OCI-LY7 (cell line): ENCODE measurements around the gene CDR2L. TPM values are rescaled to one million over a fixed set of nuclear protein-coding genes. Genes with fewer than 3 reads are reported as not detected.
"Not testable (repeated sequence)": the region's sequence is repeated elsewhere in the genome, so short reads cannot be mapped to it uniquely, and the experiment has no call there.

Experiments
- BruUV-seq: library from RNA; stranded (reverse); fragments of 400-500 nt; replicated peaks from 2 replicates; lab custom pipeline; 2021; lab: Mats Ljungman, UMichigan
- CTCF ChIA-PET: fragments of 300-600 bp; sonication (Branson Sonifier 250); formaldehyde crosslinking; loops from one replicate; lab custom pipeline; 2022; ENCODE audit warnings: antibody characterized with exemption; ENCODE audit not compliant: unreplicated experiment; lab: Charles Lee
- POLR2A ChIA-PET: fragments of 300-600 bp; sonication (Branson Sonifier 250); formaldehyde crosslinking; loops from one replicate; lab custom pipeline; 2022; ENCODE audit warnings: antibody characterized with exemption; lab: Charles Lee
- DNase-seq: peaks from one replicate; pipeline ENCODE4 v3.0.0-alpha.2; 2015; ENCODE audit warnings: low spot score
- H2AFZ ChIP-seq: fragments of 200-600 bp; sonication (generic), shearing (Covaris generic); 2 replicates; pipeline ENCODE4 v1.6.1; 2014; ENCODE audit warnings: mild to moderate bottlenecking, antibody characterized with exemption, low read length, moderate library complexity
- H3K27ac ChIP-seq: fragments of 200-600 bp; sonication (generic); 2 replicates; pipeline ENCODE4 v1.5.1; 2014; ENCODE audit warnings: mixed run types, low read depth, mild to moderate bottlenecking, moderate library complexity, low read length, inconsistent platforms; ENCODE audit not compliant: poor library complexity, severe bottlenecking
- H3K36me3 ChIP-seq: fragments of 200-600 bp; sonication (generic); 2 replicates; pipeline ENCODE4 v1.6.1; 2014; ENCODE audit warnings: mild to moderate bottlenecking, antibody characterized with exemption, low read length, moderate library complexity, mixed read lengths; ENCODE audit not compliant: insufficient read depth
- H3K4me1 ChIP-seq: fragments of 200-600 bp; sonication (generic); 2 replicates; pipeline ENCODE4 v1.5.1; 2014; ENCODE audit warnings: mild to moderate bottlenecking, low read length; ENCODE audit not compliant: insufficient read depth, poor library complexity, severe bottlenecking
- H3K4me2 ChIP-seq: fragments of 200-600 bp; sonication (generic); 2 replicates; pipeline ENCODE4 v1.6.1; 2014; ENCODE audit warnings: mild to moderate bottlenecking, low read length
- H3K4me3 ChIP-seq: fragments of 200-600 bp; sonication (generic); 2 replicates; pipeline ENCODE4 v1.5.1; 2014; ENCODE audit warnings: mild to moderate bottlenecking, low read depth, low read length; ENCODE audit not compliant: poor library complexity, severe bottlenecking
- H3K79me2 ChIP-seq: fragments of 200-600 bp; sonication (generic); 2 replicates; pipeline ENCODE4 v1.6.1; 2016; ENCODE audit warnings: low read depth, mild to moderate bottlenecking, low read length, moderate library complexity, mixed read lengths; ENCODE audit not compliant: insufficient read depth
- H3K9me2 ChIP-seq: fragments of 200-600 bp; sonication (generic); 2 replicates; pipeline ENCODE4 v1.6.1; 2016; ENCODE audit warnings: mild to moderate bottlenecking, low read length, mixed read lengths; ENCODE audit not compliant: insufficient read depth
- H3K9me3 ChIP-seq: fragments of 200-600 bp; sonication (generic); 2 replicates; pipeline ENCODE4 v1.6.1; 2014; ENCODE audit warnings: mild to moderate bottlenecking, mixed run types, low read length, mixed read lengths
- H4K20me1 ChIP-seq: fragments of 200-600 bp; sonication (generic); 2 replicates; pipeline ENCODE4 v1.6.1; 2014; ENCODE audit warnings: mild to moderate bottlenecking, antibody characterized with exemption, low read length, moderate library complexity, mixed read lengths; ENCODE audit not compliant: insufficient read depth
- CTCF ChIP-seq: fragments of 200-600 bp; sonication (generic); conservative IDR thresholded peaks from 2 replicates; pipeline ENCODE4 v1.5.1; 2014; ENCODE audit warnings: mild to moderate bottlenecking, antibody characterized with exemption, low read length, moderate library complexity, mixed read lengths
- EZH2phosphoT487 ChIP-seq: fragments of 200-600 bp; sonication (generic); IDR thresholded peaks from 2 replicates; pipeline ENCODE4 v1.6.1; 2018; ENCODE audit warnings: low read depth, borderline replicate concordance, mild to moderate bottlenecking, mixed run types, antibody characterized with exemption, low read length, moderate library complexity, mixed read lengths
- intact Hi-C: fragments of 100-400 bp; cut with micrococcal nuclease; formaldehyde crosslinking; loops from one replicate; pipeline ENCODE4 v1.10.0; 2022; ENCODE audit not compliant: unreplicated experiment
- total RNA-seq, 2 experiments: library from RNA; depleted of rRNA in 1 of 2; stranded (reverse); fragments of >200 nt in 1 of 2; shearing (Covaris generic) in 1 of 2; gene quantifications; 2 replicates each; pipeline ENCODE4 v1.2.3, GENCODE V29; 2014 to 2022

Gene CDR2L
- total RNA-seq, 2 experiments from 2014 or later: 0.49 to 0.79 TPM

DNA sequence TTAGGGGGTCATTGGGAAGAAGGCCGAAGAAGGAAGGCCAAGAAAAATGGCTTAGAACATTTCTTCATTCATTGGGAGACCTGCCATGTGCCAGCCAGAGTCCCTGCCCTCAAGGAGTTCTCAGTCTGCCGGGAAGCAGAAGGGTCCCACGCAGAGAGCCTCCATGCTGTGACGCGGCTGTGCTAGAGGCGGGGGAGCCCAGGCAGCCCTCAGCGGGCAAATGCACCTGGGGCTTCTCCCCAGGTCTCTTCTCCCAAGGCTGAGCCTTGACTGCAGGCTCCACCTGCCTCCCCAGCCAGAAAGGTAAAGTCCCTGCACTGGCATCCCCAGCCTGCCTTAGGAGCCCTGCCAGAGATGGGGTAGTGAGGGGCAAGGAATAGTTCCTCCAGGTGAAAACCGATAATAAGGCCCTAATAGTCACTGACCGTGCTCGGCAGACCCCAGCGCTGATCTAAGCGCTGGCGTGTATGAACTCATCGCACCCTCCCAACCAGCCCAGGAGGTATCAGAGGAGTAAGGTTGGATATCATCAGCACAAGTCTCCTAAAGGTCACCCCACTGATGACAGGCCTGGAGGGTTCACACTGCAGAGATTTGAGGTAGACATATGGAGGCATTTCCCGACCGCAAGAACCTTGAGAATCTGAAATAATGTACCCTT is 6.0 kb upstream of the CDR2L start:
- intact Hi-C loops: no loop called here
- CTCF ChIA-PET: no interaction called here
- BruUV-seq: no TSS peak

GRCh38 chr17:74981979-74982662 is 5.3 kb upstream of the CDR2L start:
- intact Hi-C loops: no loop called here

More for the DNA sequence above, 6.0 kb upstream of the CDR2L start:
- Histone ChIP-seq H3K4me1 (peaks cover 18% of the 10 kb centered on the region), H2AFZ (peak overlapping the region; percentile 79), H3K79me2 (no peaks in the 10 kb centered on the region), H3K4me3 (peak overlapping the region; percentile 71), H3K9me2 (no peaks in the 10 kb centered on the region), H4K20me1 (no peaks in the 10 kb centered on the region), H3K9me3 (no peaks in the 10 kb centered on the region), H3K36me3 (no peaks in the 10 kb centered on the region), H3K4me2 (peak overlapping the region; percentile 78), H3K27ac (no peak overlapping the region)
- POLR2A ChIA-PET: no interaction called here
- no peak for DNase-seq
- TF ChIP-seq EZH2phosphoT487 (no peak), CTCF (no peak)

GRCh38 chr17:74982663-74983313 is 4.6 kb upstream of the CDR2L start:
- intact Hi-C loops: not testable (repeated sequence)
- POLR2A ChIA-PET: interaction anchor here (1.2 kb wide), 2 partner anchors 21 to 26 kb away, joined by 3 to 5 read pairs; no protein-coding TSS in a partner anchor

More at GRCh38 chr17:74981979-74982662, 5.3 kb upstream of the CDR2L start:
- no peak for TF ChIP-seq EZH2phosphoT487
- TF ChIP-seq CTCF: peak; percentile 25; the same call in 1 of the 2 replicates
- Histone ChIP-seq H3K4me2 (peak overlapping the region; percentile 78), H3K9me2 (no peaks in the 10 kb centered on the region), H3K4me3 (peak overlapping the region; percentile 71), H3K9me3 (no peaks in the 10 kb centered on the region), H3K4me1 (peaks cover 25% of the 10 kb centered on the region), H2AFZ (peak overlapping the region; percentile 79), H4K20me1 (no peaks in the 10 kb centered on the region), H3K79me2 (no peaks in the 10 kb centered on the region), H3K27ac (no peak overlapping the region), H3K36me3 (no peaks in the 10 kb centered on the region)
- ChIA-PET POLR2A (no interaction called here), CTCF (interaction anchor here (0.6 kb wide), 1 partner anchor 225 kb away, joined by 3 read pairs; no protein-coding TSS in a partner anchor)
- no TSS peak for BruUV-seq
- peak; percentile 87 for DNase-seq

More at GRCh38 chr17:74982663-74983313, 4.6 kb upstream of the CDR2L start:
- H3K9me3 ChIP-seq, H3K36me3 ChIP-seq, H3K9me2 ChIP-seq, BruUV-seq, H4K20me1 ChIP-seq, H3K79me2 ChIP-seq, H3K27ac ChIP-seq: not testable (repeated sequence)
- Histone ChIP-seq H3K4me1 (peaks cover 27% of the 10 kb centered on the region), H2AFZ (peak overlapping the region; percentile 79), H3K4me2 (peak overlapping the region; percentile 78), H3K4me3 (peak overlapping the region; percentile 71)
- CTCF ChIA-PET: interaction anchor here (0.6 kb wide), 2 partner anchors 22 to 225 kb away, joined by 3 read pairs; no protein-coding TSS in a partner anchor
- peak; percentile 36 for DNase-seq
